Esophagus squamous epithelium (tissue), 5 donors: Measurements from ENCODE around the gene RPRD2. TPM values are rescaled to one million over a fixed set of nuclear protein-coding genes. Genes with fewer than 3 reads are reported as not detected.

Source experiments
- DNase-seq: peaks from one replicate; lab custom pipeline; 2025; lab: John Stamatoyannopoulos, UW
- H3K27ac ChIP-seq, 4 donors: fragments of 200-600 bp; sonication (generic); one replicate each; pipeline ENCODE4 v1.5.1; 2016 to 2019; ENCODE audit warnings: mild to moderate bottlenecking in 1 of 4
- H3K27me3 ChIP-seq, 4 donors: fragments of 200-600 bp; sonication (generic); 1 replicate in 3 of 4; 2 replicates in 1 of 4; pipeline versions ENCODE4 v1.5.1 to v1.6.0; 2017 to 2021; ENCODE audit warnings: antibody characterized with exemption in 1 of 4
- H3K36me3 ChIP-seq, 3 donors: fragments of 200-600 bp; sonication (generic); one replicate each; pipeline ENCODE4 v1.5.1; 2016 to 2019
- H3K4me1 ChIP-seq, 3 donors: fragments of 200-600 bp; sonication (generic); one replicate each; pipeline ENCODE4 v1.5.1; 2017 to 2019
- H3K4me3 ChIP-seq, 4 donors: fragments of 200-600 bp; sonication (generic); 1 replicate in 3 of 4; 2 replicates in 1 of 4; pipeline ENCODE4 v1.5.1; 2016 to 2019; ENCODE audit warnings: mild to moderate bottlenecking in 2 of 4, moderate library complexity in 1 of 4
- H3K9me3 ChIP-seq, 3 donors: fragments of 200-600 bp; sonication (generic); one replicate each; pipeline ENCODE4 v1.5.1; 2016 to 2019
- POLR2A ChIP-seq, 4 donors: fragments of 450-650 bp; IDR thresholded peaks; one replicate each; pipeline ENCODE4 v1.6.1; 2017; ENCODE audit warnings: antibody characterized with exemption in 4 of 4, mild to moderate bottlenecking in 4 of 4, moderate library complexity in 3 of 4
- WGBS, 2 donors: methylation state at CpG; one replicate each; pipeline ENCODE4 v1.1.5; 2018; 5-methylcytosine and 5-hydroxymethylcytosine counted together
- intact Hi-C: fragments of 100-400 bp; cut with DNase I; formaldehyde crosslinking; loops from one replicate; pipeline ENCODE4 v1.15.0; 2022
- total RNA-seq, 4 donors: library from RNA; depleted of rRNA; stranded (reverse); fragments of >200 nt; gene quantifications; one replicate each; pipeline ENCODE4 v1.1.0, GENCODE V29; 2016
- TF ChIP-seq, protein P1 (sequence below), 6 experiments: fragments of 450-650 bp in 4 of 6; fragments of 200-600 bp in 2 of 6; sonication (generic) in 2 of 6; IDR thresholded peaks; one replicate each; pipeline ENCODE4 v1.5.1; 2016 to 2019; ENCODE audit warnings: antibody characterized with exemption in 6 of 6, mild to moderate bottlenecking in 4 of 6, moderate library complexity in 4 of 6
- donor health status: DM: yes; HTN: yes; CAD: no.

The RPRD2 gene
- total RNA-seq, 4 donors from 2014 or later, result 14.7 to 17.9 (median 15.2) TPM

DNA sequence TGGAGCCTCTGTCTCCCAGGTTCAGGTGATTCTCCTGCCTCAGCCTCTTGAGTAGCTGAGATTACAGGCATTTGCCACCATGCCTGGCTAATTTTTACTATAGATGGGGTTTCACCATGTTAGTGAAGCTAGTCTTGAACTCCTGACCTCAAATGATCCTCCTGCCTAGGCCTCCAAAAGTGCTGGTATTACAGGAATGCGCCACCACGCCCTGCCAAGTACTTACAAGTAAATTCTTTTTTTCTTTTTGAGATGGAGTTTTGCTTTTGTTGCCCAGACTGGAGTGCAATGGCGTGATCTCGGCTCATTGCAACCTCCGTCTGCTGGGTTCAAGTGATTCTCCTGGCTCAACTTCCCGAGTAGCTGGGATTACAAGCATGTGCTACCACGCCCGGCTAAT, 42.5 kb downstream of the RPRD2 start:
- H3K9me3 ChIP-seq, result no peaks in the 10 kb centered on the region
- no peak for DNase-seq
- WGBS, 2 donors, result 63 to 72% methylated on average over 4 to 8 of the region's 8 CpGs
- H3K27me3 ChIP-seq, result no peaks in the 10 kb centered on the region
- no peak overlapping the region for H3K27ac ChIP-seq
- peaks cover 0 to 42% (median 7%) of the 10 kb centered on the region in 3 donors for H3K4me1 ChIP-seq
- no peak overlapping the region for H3K4me3 ChIP-seq
- intact Hi-C loops, result no loop called here
- peaks cover 0 to 4% (median 0%) of the 10 kb centered on the region in 3 donors for H3K36me3 ChIP-seq
- TF ChIP-seq, protein P1, sequence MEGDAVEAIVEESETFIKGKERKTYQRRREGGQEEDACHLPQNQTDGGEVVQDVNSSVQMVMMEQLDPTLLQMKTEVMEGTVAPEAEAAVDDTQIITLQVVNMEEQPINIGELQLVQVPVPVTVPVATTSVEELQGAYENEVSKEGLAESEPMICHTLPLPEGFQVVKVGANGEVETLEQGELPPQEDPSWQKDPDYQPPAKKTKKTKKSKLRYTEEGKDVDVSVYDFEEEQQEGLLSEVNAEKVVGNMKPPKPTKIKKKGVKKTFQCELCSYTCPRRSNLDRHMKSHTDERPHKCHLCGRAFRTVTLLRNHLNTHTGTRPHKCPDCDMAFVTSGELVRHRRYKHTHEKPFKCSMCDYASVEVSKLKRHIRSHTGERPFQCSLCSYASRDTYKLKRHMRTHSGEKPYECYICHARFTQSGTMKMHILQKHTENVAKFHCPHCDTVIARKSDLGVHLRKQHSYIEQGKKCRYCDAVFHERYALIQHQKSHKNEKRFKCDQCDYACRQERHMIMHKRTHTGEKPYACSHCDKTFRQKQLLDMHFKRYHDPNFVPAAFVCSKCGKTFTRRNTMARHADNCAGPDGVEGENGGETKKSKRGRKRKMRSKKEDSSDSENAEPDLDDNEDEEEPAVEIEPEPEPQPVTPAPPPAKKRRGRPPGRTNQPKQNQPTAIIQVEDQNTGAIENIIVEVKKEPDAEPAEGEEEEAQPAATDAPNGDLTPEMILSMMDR (IDR thresholded peaks at IDR 0.05), result no peak
- no peak for TF ChIP-seq POLR2A (IDR thresholded peaks at IDR 0.05)

DNA sequence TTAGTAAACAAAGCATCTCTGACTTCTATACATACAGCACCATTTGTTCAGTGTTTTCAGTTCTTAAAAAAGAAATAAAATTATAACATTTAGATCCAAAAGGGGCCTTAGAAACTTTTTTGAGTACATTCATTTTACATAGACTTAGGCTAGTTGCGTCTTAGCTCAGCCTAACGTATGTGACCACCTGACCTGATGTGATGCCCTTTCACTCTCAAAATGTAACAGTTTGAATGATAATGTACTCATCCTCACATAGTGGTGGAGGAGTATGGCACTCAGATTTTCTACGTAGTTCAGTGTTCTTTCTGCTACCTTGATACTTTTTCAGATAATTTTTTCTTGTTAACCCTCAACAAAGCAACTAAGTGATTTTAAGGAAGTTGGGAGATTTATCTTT, 43.4 kb downstream of the RPRD2 start:
- WGBS, 2 donors, result 88 to 92% methylated on average over 3 of the region's 3 CpGs
- H3K27ac ChIP-seq, result no peak overlapping the region
- DNase-seq, result no peak
- no peak overlapping the region for H3K4me3 ChIP-seq
- TF ChIP-seq, protein P1 (IDR thresholded peaks at IDR 0.05), result no peak
- no peak for TF ChIP-seq POLR2A (IDR thresholded peaks at IDR 0.05)
- H3K4me1 ChIP-seq, result peaks cover 0 to 42% (median 7%) of the 10 kb centered on the region in 3 donors
- H3K27me3 ChIP-seq, result no peaks in the 10 kb centered on the region
- peaks cover 0 to 4% (median 0%) of the 10 kb centered on the region in 3 donors for H3K36me3 ChIP-seq
- intact Hi-C loops, result no loop called here
- H3K9me3 ChIP-seq, result no peaks in the 10 kb centered on the region

DNA sequence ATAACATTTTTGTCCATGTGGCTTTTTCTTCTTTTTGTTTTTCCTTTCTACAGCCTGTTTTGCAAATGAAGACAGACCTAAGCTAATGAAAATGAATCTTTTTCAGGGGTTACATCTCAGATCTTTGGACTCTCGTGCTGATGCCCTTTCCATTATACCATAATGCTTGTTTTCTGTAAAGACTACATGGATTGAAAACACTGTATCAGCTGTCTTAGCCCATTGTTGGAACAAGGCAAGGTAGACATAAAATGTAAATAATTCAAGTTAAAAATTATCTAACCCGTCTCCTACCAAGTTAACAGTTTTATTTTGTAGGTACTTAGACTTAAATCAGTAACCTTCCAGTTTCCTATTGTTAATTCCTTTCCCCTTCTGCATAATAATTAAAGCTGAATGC, 44.9 kb downstream of the RPRD2 start:
- intact Hi-C loops, result no loop called here
- Histone ChIP-seq H3K4me1 (peaks cover 0 to 42% (median 7%) of the 10 kb centered on the region in 3 donors), H3K4me3 (no peak overlapping the region), H3K27me3 (no peaks in the 10 kb centered on the region), H3K36me3 (peaks cover 0 to 4% (median 0%) of the 10 kb centered on the region in 3 donors), H3K9me3 (no peaks in the 10 kb centered on the region), H3K27ac (no peak overlapping the region)
- 95 to 97% methylated on average over 2 of the region's 2 CpGs for WGBS, 2 donors
- TF ChIP-seq, protein P1 (IDR thresholded peaks at IDR 0.05), result no peak
- TF ChIP-seq POLR2A (IDR thresholded peaks at IDR 0.05), result no peak
- no peak for DNase-seq

DNA sequence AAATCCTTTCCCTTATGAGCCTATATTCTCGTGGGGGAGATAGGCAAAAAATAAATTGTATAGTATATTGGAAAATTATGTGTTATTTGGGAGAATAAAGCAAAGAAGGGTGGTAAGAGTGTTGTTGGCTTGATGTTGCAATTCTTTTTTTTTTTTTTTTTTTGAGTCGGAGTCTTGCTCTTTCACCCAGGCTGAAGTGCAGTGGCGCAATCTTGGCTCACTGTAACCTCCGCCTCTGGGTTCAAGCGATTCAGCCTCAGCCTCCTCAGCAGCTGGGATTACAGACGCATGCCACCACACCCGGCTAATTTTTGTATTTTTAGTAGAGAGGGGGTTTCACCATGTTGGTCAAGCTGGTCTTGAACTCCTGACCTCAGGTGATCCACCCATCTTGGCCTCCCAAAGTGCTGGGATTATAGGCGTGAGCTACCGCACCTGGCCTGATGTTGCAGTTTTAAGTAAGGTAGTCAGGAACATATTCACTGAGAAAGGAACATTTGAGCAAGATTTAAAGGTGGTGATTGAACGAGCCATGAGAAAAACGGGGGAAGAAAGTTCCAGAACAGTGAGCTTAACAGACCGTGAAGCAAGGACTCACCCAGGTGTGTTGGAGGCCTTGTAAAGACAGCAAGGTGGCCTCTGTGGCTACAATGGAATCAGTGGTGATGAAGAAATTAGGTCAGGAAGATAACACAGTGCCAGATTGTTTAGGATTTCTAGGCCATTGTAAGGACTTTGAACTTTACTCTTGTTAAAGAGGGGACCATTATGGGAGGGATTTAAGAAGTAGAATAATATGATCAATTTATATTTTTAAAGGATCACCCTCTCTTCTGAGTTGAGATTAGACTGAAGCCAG, 45.8 kb downstream of the RPRD2 start:
- Histone ChIP-seq H3K36me3 (peaks cover 0 to 4% (median 0%) of the 10 kb centered on the region in 3 donors), H3K4me1 (peaks cover 0 to 40% (median 7%) of the 10 kb centered on the region in 3 donors), H3K4me3 (no peak overlapping the region), H3K27ac (no peak overlapping the region), H3K27me3 (no peaks in the 10 kb centered on the region), H3K9me3 (no peaks in the 10 kb centered on the region)
- intact Hi-C loops, result no loop called here
- no peak for TF ChIP-seq POLR2A (IDR thresholded peaks at IDR 0.05)
- TF ChIP-seq, protein P1 (IDR thresholded peaks at IDR 0.05), result no peak
- no peak for DNase-seq
- WGBS, 2 donors, result 71 to 78% methylated on average over 9 to 12 of the region's 12 CpGs

DNA sequence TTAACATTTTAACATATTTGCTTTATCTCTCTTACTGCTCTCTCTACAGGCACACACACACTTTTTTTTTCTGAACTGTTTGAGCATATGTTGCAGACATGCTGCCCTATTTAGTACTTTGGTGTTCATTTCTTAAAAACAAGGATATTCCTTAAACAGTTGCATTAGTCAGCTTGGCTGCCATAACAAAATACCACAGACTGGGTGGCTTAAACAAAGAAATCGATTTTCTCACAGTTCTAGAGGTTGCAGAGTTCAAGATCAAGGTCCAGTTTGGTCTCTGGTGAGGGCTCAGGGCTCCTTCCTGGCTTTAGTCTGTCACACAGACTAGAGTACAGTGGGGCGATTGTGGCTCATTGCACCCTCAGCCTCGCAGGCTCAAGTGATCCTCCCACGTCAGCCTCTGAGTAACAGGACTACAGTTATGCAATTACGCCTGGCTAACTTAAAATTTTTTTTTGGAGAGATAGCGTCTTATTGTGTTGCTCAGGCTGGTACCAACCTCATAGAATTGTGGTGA, 46.7 kb downstream of the RPRD2 start:
- Histone ChIP-seq H3K27me3 (no peaks in the 10 kb centered on the region), H3K36me3 (peaks cover 0 to 4% (median 0%) of the 10 kb centered on the region in 3 donors), H3K9me3 (no peaks in the 10 kb centered on the region), H3K4me3 (no peak overlapping the region), H3K4me1 (peaks cover 0 to 31% (median 6%) of the 10 kb centered on the region in 3 donors), H3K27ac (no peak overlapping the region)
- TF ChIP-seq, protein P1 (IDR thresholded peaks at IDR 0.05), result no peak
- TF ChIP-seq POLR2A (IDR thresholded peaks at IDR 0.05), result no peak
- intact Hi-C loops, result no loop called here
- DNase-seq, result no peak
- 75 to 88% methylated on average over 6 of the region's 6 CpGs for WGBS, 2 donors
